PC-9 (cell line): ENCODE results near the gene UNCX. TPM values are rescaled to one million over a fixed set of nuclear protein-coding genes. Genes with fewer than 3 reads are reported as not detected.

Source experiments
- BruUV-seq: library from RNA; stranded (reverse); fragments of 400-500 nt; replicated peaks from 2 replicates; lab custom pipeline; 2021; lab: Mats Ljungman, UMichigan
- CTCF ChIA-PET: fragments of 300-600 bp; sonication (Branson Sonifier 250); formaldehyde crosslinking; loops from one replicate; lab custom pipeline; 2022; ENCODE audit warnings: antibody characterized with exemption; lab: Charles Lee
- POLR2A ChIA-PET: fragments of 300-600 bp; sonication (Branson Sonifier 250); formaldehyde crosslinking; loops from one replicate; lab custom pipeline; 2022; ENCODE audit warnings: antibody characterized with exemption; ENCODE audit not compliant: unreplicated experiment; lab: Charles Lee
- DNase-seq, 2 experiments: peaks; one replicate each; pipeline versions ENCODE4 v3.0.0 to v3.0.0-alpha.2; 2015 to 2022; ENCODE audit warnings: mixed read lengths in 1 of 2
- H2AFZ ChIP-seq: fragments of 200-600 bp; sonication (generic); 2 replicates; pipeline ENCODE4 v1.8.1; 2017; ENCODE audit warnings: antibody characterized with exemption
- H3F3A ChIP-seq: fragments of 200-600 bp; sonication (generic); 2 replicates; pipeline ENCODE4 v1.8.1; 2017; ENCODE audit warnings: antibody characterized with exemption, mild to moderate bottlenecking, low read depth; ENCODE audit not compliant: insufficient read depth
- H3K27ac ChIP-seq: fragments of 200-600 bp; sonication (generic); 2 replicates; pipeline ENCODE4 v1.6.1; 2016; ENCODE audit warnings: mixed run types
- H3K27me3 ChIP-seq: fragments of 200-600 bp; sonication (generic); 2 replicates; pipeline ENCODE4 v1.6.1; 2016; ENCODE audit warnings: low read depth, mixed run types; ENCODE audit not compliant: insufficient read depth
- H3K36me3 ChIP-seq: fragments of 200-600 bp; sonication (generic); 2 replicates; pipeline ENCODE4 v1.6.1; 2016; ENCODE audit warnings: low read depth, mixed run types
- H3K4me1 ChIP-seq: fragments of 200-600 bp; sonication (generic); replicated peaks from 2 replicates; pipeline ENCODE4 v1.6.1; 2016; ENCODE audit warnings: mixed run types; ENCODE audit not compliant: insufficient read depth
- H3K4me2 ChIP-seq: fragments of 200-600 bp; sonication (generic); 2 replicates; pipeline ENCODE4 v1.6.1; 2017; ENCODE audit warnings: mixed run types
- H3K4me3 ChIP-seq: fragments of 200-600 bp; sonication (generic); 2 replicates; pipeline ENCODE4 v1.6.1; 2016; ENCODE audit warnings: mixed run types
- H3K79me2 ChIP-seq: fragments of 200-600 bp; sonication (generic); 2 replicates; pipeline ENCODE4 v1.6.1; 2017; ENCODE audit warnings: low read depth, mixed run types
- H3K9me2 ChIP-seq: fragments of 200-600 bp; sonication (generic); 2 replicates; pipeline ENCODE4 v1.8.1; 2017; ENCODE audit warnings: mild to moderate bottlenecking; ENCODE audit not compliant: insufficient read depth
- H3K9me3 ChIP-seq: fragments of 200-600 bp; sonication (generic); 2 replicates; pipeline ENCODE4 v1.8.1; 2016; ENCODE audit warnings: low read depth; ENCODE audit not compliant: insufficient read depth
- H4K20me1 ChIP-seq: fragments of 200-600 bp; sonication (generic); 2 replicates; pipeline ENCODE4 v1.8.1; 2017; ENCODE audit not compliant: insufficient read depth
- EZH2 ChIP-seq: fragments of 200-600 bp; sonication (generic); IDR thresholded peaks from 2 replicates; pipeline ENCODE4 v1.8.0; 2017; ENCODE audit warnings: antibody characterized with exemption, low read depth
- intact Hi-C: fragments of 100-400 bp; cut with micrococcal nuclease; formaldehyde crosslinking; loops from one replicate; pipeline ENCODE4 v1.10.0; 2022; ENCODE audit not compliant: unreplicated experiment
- total RNA-seq: library from RNA; stranded (reverse); gene quantifications from 2 replicates; pipeline ENCODE4 v1.2.3, GENCODE V29; 2021
- TF ChIP-seq, protein P1 (sequence below): fragments of 200-600 bp; sonication (generic); conservative IDR thresholded peaks from 2 replicates; pipeline ENCODE4 v1.6.1; 2017; ENCODE audit warnings: mixed run types, antibody characterized with exemption, mild to moderate bottlenecking, moderate library complexity

UNCX gene
- total RNA-seq, 1 experiment from 2014 or later, result not detected

DNA sequence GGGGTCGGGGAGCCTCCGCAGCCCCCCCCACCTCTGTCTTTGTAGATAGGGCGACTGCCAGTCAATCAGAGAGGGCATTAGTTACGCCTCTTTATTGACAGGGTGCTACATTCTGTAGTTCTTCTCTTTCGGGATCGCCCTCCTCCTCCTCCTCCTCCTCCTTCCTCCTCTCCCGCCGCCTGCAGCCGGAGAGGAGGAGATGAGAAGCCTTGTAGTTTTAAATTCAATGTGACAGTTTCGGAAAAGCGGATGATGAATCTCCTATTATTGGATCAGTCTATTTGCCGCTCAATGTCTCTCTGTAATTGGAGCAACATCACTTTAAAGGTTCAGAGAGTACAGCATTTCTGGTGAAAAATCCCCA, 587 bp upstream of the UNCX start:
- no peak overlapping the region for H3K4me3 ChIP-seq
- no peak overlapping the region for H3K27ac ChIP-seq
- no peaks in the 10 kb centered on the region for H3K9me2 ChIP-seq
- H3K9me3 ChIP-seq, result no peaks in the 10 kb centered on the region
- no peaks in the 10 kb centered on the region for H3K79me2 ChIP-seq
- ChIA-PET CTCF (no interaction called here), POLR2A (no interaction called here)
- H2AFZ ChIP-seq, result no peak overlapping the region
- TF ChIP-seq, protein P1, sequence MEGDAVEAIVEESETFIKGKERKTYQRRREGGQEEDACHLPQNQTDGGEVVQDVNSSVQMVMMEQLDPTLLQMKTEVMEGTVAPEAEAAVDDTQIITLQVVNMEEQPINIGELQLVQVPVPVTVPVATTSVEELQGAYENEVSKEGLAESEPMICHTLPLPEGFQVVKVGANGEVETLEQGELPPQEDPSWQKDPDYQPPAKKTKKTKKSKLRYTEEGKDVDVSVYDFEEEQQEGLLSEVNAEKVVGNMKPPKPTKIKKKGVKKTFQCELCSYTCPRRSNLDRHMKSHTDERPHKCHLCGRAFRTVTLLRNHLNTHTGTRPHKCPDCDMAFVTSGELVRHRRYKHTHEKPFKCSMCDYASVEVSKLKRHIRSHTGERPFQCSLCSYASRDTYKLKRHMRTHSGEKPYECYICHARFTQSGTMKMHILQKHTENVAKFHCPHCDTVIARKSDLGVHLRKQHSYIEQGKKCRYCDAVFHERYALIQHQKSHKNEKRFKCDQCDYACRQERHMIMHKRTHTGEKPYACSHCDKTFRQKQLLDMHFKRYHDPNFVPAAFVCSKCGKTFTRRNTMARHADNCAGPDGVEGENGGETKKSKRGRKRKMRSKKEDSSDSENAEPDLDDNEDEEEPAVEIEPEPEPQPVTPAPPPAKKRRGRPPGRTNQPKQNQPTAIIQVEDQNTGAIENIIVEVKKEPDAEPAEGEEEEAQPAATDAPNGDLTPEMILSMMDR, result no peak
- no peak for TF ChIP-seq EZH2
- no peaks in the 10 kb centered on the region; the same call in 1 of the 2 replicates for H4K20me1 ChIP-seq
- no TSS peak for BruUV-seq
- H3K4me2 ChIP-seq, result no peak overlapping the region
- DNase-seq, result no peak
- H3K27me3 ChIP-seq, result peaks cover 44% of the 10 kb centered on the region
- no peaks in the 10 kb centered on the region; the same call in 1 of the 2 replicates for H3F3A ChIP-seq
- no peaks in the 10 kb centered on the region for H3K4me1 ChIP-seq
- no peaks in the 10 kb centered on the region for H3K36me3 ChIP-seq
- intact Hi-C loops, result no loop called here

DNA sequence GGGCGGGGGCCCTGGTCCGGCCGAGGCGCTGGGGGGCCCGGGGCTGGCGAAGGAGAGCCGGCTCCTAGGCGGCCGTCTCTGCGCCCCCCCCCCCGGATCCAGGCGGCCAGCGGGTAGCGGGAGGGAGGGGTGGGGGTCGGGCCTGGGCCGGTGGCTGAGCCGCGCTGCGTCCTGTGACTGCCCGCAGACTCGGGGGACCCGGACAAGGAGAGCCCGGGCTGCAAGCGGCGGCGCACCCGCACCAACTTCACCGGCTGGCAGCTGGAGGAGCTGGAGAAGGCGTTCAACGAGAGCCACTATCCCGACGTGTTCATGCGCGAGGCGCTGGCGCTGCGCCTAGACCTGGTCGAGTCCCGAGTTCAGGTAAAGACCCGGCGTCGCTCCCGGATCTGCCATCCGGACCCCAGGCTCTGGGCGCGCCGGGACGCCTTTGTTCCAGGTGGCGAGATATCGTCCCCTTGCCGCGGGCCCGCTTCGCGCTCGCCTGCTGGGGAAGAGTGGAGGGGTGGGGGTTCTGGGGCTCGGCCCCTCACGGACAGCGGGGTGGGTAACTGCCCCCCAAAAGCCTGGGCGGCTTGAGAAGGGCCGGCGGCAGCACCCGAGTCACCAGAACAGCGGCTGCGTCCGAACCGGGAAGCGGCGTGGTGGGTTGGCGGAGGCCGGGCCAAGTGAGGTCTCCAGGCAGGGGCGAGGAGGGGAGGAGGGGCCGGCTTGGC, 819 bp downstream of the UNCX start:
- DNase-seq, result no peak
- Histone ChIP-seq H3K36me3 (no peaks in the 10 kb centered on the region), H3K4me2 (no peak overlapping the region), H4K20me1 (no peaks in the 10 kb centered on the region; the same call in 1 of the 2 replicates), H2AFZ (no peak overlapping the region), H3F3A (no peaks in the 10 kb centered on the region; the same call in 1 of the 2 replicates), H3K79me2 (no peaks in the 10 kb centered on the region), H3K27ac (no peak overlapping the region), H3K9me3 (no peaks in the 10 kb centered on the region), H3K9me2 (no peaks in the 10 kb centered on the region), H3K27me3 (peaks cover 43% of the 10 kb centered on the region), H3K4me1 (no peaks in the 10 kb centered on the region), H3K4me3 (no peak overlapping the region)
- intact Hi-C loops, result no loop called here
- TF ChIP-seq, protein P1, result no peak
- TF ChIP-seq EZH2, result no peak
- BruUV-seq, result no TSS peak
- ChIA-PET CTCF (no interaction called here), POLR2A (no interaction called here)

DNA sequence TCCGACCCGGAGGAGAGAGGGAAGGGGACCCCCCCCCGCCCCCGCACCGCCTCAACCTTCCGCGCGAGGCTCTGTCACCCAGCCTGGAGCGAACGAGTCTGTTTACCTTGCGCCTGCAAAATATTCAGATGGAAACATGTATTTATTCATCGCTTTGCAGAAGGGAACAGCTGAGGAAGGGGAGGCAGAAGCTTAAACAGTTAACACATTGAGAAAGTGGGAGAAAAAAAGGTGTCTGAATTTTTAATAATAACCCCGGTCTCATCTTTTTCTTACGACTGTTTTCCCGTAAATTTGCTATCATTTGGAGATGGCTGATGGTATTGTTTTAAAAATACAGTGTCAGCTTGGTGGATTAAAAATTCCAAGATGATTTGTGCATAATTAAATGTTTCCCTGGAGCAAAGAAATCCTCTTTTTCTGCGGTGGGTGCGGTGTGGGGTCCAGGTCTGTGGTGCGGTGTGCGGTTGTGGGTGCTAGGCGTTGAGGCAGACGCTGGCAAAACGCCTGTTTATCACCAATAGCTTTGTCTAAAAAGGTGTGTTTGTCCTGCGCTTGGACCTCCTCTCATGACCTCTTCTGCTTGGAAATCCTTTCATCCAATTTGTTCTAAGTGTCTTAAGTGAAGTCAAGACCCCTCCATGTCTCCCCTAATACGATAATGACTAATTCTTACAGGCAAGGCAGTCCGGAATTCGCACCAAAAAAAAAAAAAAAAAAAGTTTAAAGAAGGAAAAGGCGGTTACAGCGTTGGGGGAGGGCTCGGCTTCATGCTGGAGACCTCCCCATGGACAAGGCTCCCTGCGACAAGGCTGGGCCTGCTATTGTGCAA, 1.6 kb downstream of the UNCX start:
- Histone ChIP-seq H3F3A (no peaks in the 10 kb centered on the region; the same call in 1 of the 2 replicates), H3K9me2 (no peaks in the 10 kb centered on the region), H3K4me3 (no peak overlapping the region), H4K20me1 (no peaks in the 10 kb centered on the region; the same call in 1 of the 2 replicates), H3K36me3 (no peaks in the 10 kb centered on the region), H3K9me3 (no peaks in the 10 kb centered on the region), H3K4me2 (no peak overlapping the region), H3K79me2 (no peaks in the 10 kb centered on the region), H3K27ac (no peak overlapping the region), H3K27me3 (peaks cover 43% of the 10 kb centered on the region), H2AFZ (no peak overlapping the region), H3K4me1 (no peaks in the 10 kb centered on the region)
- no TSS peak for BruUV-seq
- TF ChIP-seq EZH2, result no peak
- TF ChIP-seq, protein P1, result no peak
- intact Hi-C loops, result no loop called here
- ChIA-PET POLR2A (no interaction called here), CTCF (no interaction called here)
- no peak for DNase-seq
